MM.1S (cell line): ENCODE results near the gene DACT2.

Experiments used
- EZH2 ChIP-seq: fragments of 300-600 bp; sonication (generic); optimal IDR thresholded peaks from 2 replicates; pipeline ENCODE3; 2017; ENCODE audit warnings: low read depth, mild to moderate bottlenecking, antibody characterized with exemption, low read length, mixed read lengths
- EZH2phosphoT487 ChIP-seq: fragments of 300-600 bp; sonication (generic); IDR thresholded peaks from 2 replicates; pipeline ENCODE4 v1.6.1; 2018; ENCODE audit warnings: antibody characterized with exemption, low read length
- TF ChIP-seq, protein P1 (sequence below): fragments of 300-600 bp; sonication (generic); IDR thresholded peaks from 2 replicates; pipeline ENCODE4 v1.5.1; 2016; ENCODE audit warnings: antibody characterized with exemption, low read length, mixed read lengths

DNA sequence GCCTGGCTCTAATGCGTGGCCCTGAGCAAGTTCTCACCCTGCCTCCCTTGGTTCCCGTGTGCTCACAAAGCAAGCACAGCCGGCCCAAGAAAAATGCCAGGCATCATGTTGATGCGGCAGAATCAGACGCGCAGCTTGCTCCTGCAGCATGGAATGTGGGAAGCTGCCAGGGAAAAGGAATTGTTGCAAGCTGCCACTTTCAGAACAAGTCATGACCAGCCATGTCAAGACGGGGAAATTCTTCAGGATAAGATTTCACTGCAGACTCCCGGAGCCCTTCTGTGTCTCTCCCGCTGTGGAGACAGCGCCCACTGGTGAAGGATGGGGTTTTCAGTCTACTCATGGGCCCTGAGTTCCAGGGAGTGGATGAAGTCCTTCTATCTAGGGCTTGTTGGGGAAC lies 4.6 kb downstream of the DACT2 start:
- TF ChIP-seq, protein P1, sequence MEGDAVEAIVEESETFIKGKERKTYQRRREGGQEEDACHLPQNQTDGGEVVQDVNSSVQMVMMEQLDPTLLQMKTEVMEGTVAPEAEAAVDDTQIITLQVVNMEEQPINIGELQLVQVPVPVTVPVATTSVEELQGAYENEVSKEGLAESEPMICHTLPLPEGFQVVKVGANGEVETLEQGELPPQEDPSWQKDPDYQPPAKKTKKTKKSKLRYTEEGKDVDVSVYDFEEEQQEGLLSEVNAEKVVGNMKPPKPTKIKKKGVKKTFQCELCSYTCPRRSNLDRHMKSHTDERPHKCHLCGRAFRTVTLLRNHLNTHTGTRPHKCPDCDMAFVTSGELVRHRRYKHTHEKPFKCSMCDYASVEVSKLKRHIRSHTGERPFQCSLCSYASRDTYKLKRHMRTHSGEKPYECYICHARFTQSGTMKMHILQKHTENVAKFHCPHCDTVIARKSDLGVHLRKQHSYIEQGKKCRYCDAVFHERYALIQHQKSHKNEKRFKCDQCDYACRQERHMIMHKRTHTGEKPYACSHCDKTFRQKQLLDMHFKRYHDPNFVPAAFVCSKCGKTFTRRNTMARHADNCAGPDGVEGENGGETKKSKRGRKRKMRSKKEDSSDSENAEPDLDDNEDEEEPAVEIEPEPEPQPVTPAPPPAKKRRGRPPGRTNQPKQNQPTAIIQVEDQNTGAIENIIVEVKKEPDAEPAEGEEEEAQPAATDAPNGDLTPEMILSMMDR: no peak
- TF ChIP-seq EZH2phosphoT487 (no peak), EZH2 (no peak)
